Limb (tissue), 2 donors: ENCODE results near the gene SLC39A7.

Source experiments
- DNase-seq, 2 donors: peaks; one replicate each; pipeline ENCODE4 v3.0.0-alpha.2; 2016; ENCODE audit errors: extremely low spot score in 2 of 2

Gene SLC39A7

DNA sequence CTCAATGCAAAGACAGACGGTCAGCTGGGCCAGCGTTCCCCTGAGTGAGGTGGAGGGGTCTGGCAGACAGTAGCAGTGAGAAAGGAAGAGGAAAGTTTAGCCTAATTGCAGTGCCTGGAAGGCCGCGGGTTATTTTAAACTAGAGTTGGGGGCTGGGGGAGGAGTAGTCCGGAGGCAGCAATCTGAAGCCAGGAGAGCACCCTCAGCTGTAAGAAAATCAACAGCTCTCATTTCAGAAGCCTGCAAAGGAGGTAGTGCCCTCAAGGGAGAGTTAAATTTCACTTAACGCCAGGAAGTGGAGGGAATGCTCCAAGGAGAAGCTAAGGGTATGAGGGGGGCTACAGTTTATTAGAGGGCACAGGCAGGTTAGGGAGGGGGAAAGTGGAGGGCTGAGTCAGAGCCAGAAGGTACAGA lies 34.6 kb downstream of the SLC39A7 start:
- no peak for DNase-seq

DNA sequence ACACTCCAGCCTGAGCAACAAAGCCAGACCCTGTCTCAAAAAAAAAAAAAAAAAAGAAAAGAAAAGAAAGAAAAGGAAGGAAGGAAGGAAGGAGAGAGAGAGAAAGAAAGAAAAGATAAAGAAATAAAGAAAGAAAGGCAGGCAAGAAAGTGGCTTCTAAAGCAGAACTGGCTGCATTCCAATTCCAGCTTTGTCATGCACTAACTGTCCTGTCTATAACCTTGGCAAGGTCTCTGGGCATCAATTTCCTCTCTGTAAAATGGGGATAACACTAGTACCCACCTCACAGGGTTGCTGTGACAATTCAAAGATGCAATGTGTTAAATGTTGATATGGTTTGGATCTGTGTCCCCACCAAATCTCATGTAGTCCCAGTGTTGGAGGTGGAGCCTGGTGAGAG lies 35.7 kb downstream of the SLC39A7 start:
- DNase-seq: no peak

DNA sequence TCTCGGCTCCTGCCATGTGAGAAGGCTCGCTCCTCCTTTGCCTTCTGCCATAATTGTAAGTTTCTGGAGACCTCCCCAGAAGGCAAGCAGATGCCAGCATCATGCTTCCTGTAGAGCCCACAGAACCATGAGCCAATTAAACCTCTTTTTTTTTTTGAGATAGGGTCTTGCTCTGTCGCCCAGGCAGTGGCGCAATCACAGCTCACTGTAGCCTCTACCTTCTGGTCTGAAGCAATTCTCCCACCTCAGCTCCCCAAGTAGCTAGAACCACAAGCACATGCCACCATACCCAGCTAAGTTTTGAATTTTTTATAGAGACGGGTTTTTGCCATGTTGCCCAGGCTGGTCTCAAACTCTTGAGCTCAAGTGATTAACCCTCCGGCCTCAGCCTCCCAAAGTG lies 36.2 kb downstream of the SLC39A7 start:
- DNase-seq: no peak

DNA sequence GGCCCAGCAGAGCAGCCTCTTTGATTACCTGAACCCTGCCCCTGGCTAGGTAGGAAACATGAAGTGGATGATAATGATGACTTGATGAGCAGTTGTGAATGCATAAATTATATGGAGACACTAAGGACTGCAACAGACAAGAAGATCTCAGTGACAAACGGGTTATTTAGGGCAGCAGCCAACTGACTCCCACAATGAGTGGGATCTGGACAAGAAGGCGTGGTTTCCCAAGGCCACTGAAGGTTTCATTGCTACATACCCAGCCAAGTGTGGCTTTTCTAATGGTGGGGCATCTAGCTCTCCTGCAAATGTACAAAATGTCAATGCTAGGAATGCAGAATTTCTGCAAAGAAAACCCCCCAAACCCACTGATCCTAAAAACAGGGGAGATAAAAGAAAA lies 37.1 kb downstream of the SLC39A7 start:
- DNase-seq: no peak

DNA sequence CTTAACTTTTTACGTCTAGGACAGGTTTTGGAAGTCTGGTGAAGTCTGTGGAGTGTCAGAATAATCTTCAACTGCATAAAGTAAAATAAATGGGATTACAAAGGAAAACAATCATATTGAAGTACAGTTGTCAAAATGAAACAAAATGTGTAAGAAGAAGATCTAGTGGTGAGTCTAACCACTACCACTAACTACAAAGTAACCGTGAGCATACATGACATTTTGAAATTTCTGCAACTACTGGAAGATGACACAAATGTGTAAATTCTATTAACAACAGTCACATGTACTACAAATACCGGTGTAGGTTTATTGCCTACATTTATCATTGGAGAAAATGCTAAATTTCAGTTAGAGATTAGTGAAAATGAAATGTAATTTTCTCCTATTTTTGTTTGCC lies 41.3 kb downstream of the SLC39A7 start:
- no peak for DNase-seq

DNA sequence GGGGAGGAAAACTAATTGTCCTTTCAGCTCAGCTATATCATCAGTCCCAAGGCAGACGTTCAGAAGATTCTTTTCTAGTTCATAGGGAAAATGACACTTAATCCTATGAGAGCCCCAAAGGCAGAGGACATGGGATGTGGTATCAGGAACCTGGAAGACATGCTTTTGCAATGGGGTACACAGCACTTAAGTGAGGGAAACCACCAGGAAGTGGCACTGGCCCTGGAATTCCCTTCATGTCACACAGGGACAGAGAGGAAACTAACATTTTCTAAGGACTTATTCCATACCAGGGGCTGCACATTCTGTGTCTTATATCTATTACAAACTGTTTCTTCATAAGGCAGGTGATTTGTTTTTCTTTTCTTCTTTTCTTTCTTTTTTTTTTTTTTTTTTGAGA lies 42.8 kb downstream of the SLC39A7 start:
- DNase-seq: no peak

DNA sequence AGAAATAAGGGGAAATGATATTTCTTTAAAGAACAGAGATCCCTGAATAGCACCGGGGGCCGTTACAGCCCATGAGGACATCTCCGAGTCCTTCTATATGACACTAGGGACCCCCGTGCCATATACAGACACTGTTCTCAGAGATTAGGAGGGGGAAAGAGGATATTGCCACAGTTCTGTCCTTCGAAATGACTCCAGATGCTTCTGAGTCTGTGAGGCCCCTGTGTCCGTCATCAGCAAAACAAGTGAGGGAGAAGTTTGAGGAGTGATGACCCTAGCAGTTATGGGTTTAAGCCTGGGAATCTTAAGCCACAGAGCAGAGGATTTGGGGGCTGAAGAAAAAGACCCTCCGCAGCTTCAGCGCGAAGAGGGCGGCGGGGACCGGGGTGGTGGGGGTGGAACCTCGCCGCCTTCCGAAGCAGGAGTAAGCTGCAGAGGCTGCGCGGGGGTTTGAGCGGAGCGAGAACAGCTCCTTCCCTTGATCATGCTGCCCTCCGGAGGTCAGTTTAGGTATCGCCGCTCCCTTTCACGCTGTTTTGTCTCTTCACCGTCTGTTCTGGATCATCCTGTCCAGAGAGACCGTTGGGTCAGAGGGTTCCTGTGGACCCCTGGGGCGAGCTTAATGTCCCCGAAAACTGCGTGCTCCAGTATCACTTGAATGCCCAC lies 47.4 kb downstream of the SLC39A7 start:
- peak; percentile 91 to 94 for DNase-seq

DNA sequence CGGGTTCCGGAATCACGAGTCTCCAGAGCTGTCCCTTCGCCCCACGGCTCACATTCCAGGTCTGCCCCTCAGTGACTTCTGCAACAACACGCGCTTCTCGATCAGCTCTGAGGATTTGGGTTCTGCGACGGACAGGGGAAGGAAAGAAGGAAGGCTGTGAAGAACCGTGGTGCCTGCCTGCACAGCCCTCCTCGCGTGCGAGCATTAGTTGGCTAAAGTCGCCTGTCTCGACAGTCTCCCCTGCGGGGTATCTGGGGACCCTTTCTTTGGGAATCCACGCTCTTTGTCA lies 47.9 kb downstream of the SLC39A7 start:
- DNase-seq: no peak

DNA sequence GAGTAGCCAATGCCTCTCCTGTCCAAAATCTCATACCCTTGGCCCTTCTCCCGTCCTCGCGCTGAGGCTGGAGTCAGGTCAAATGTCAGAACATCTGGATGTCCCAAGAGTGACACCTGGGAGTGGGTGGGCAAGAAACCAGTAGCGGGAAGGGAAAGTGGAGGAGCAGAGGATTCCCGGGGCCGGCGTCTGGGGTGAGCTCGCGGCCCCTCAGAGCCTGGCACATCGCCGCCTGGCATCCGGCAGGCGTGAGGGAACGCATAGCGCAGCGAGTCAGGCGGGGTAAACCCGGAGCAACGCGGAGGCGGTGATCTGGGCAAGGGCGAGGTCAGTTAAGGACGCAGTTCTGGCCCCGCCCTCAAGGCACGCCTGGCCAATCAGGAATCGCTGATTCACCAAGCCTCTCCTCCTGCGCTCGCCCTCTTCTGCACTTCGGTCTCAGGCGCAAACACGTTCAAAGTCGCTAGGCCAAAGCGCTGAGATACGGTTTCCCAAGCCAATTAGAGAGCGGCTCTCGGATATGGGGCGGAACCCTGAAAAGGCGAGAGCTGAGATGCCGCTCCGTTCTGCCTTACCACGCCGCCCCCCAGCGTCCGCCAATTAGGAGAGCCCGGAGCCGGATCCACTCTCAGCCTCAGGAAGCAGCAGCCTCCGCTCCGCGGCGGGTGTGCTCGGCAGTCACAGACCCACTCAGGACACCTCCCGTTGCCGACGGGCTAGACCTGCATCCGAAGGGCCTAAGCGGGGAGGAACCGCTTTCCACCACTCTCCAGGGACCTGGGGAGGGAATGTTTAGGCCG lies 48.5 kb downstream of the SLC39A7 start:
- peak; percentile 93 to 99 for DNase-seq

DNA sequence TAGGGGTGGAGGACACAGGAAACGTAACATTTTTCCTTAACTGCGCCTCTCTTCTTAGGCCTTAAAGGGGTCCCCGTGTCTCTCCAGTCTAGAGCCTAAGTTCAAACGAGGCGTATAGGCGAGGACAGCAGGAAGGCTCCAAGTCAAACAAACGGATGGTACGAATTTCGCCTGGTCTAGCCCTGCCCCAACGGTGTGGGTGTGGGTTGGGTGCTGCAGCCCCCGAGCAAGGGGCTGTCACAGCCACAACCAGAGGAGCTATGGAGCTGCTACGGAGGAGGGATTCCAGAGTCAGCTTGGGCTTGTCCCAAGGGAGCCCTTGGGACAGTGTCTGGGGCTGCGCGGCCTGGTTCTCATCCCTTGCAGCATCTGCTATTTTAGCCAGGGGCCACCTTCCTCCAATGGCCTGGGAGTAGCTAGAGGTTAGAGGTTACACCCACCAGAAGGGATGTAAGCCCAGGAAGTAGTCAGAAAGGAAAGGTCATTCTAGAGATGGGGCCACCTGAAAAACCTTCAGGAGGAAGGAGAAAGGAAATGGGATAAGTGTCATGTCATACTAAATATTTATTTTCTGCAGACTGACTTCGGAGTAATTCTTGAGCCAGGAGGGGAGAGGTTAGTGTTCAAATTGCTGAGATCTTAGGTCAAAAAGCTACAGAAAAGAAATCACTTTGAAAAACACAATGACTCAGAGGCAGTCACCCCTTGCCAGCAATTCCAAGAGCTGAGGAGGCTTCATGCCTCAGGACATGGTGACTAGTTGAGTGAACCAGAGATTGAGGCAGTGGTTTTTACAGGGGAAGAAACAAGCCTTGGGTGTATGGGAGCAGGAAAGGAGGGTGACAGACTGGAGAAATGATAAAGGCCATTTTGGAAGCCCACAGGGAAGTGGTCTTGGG lies 49.3 kb downstream of the SLC39A7 start:
- no peak for DNase-seq

DNA sequence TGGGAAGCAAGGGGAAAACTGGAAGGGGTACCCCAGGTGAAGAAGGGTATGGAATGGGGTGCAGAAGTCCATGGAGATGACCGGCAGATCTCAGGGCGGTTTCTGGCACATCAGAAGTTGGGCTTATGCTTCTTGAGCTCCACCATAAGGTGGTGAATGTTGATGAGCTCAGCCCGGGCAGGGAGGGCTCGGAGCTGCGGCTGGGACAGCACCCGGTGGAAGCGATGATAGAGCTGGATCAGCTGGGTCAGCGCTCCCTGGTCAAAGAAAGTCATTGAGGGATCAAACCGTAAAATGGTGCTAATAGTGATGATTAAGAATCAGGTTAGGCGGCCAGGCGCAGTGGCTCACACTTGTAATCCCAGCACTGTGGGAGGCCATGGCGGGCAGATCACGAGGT lies 50.1 kb downstream of the SLC39A7 start:
- no peak for DNase-seq

DNA sequence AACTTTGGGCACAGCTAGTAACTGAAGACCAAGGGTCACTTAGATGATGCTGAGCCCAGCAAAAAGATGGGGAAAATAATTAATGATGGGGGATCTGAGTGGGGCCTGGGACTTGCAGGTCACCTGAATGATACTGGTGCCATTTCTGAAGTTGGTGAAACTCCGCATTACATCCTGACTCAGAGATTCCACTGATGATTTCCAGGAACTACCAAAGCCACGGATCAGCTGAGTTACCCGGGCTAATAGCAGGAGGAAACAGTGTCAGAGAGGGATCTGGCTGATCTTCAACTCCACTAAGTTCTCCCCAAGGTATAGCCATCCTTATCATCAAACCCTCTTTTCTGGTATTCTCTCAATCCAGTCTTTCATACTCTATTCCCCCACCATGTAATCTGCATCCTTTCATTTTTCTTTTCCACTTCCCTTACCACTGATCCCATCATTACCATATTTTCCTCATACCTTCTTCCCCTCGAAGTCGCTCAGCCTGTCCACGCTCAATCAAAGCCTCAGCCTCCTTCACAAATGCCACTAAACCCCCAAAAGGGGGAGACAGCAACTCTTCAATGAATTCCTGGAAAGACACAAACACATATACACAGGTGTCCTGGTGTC lies 50.8 kb downstream of the SLC39A7 start:
- DNase-seq: no peak

DNA sequence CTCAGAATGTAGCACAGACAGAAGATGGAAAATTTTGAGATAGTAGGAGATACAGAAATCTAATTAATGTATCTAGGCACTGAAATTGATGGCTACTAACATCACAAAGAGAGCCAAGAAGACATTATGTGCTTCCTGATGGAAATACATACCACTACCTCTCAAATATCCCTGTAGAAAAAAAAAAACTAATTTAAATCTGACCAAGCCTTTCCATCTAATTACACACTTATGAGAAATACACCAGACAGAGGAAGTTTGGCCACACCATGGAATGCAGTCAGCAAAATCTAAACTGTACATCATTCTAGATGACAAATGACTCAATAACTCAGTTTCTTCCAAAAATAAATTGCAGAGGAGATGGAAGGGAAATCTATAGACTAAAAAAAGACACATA lies 52.1 kb downstream of the SLC39A7 start:
- DNase-seq: no peak
